HCT116 (cell line): Measurements from ENCODE around the gene SLC35E2B. TPM values are rescaled to one million over a fixed set of nuclear protein-coding genes. Genes with fewer than 3 reads are reported as not detected.
"Not testable (repeated sequence)": the region's sequence is repeated elsewhere in the genome, so short reads cannot be mapped to it uniquely, and the experiment has no call there.

Source experiments
- ATAC-seq: fragments of 200-7000 bp; cut with Tn5 transposase; 2 replicates; pipeline ENCODE4 v1.9.1; 2020; ENCODE audit warnings: mild to moderate bottlenecking, moderate library complexity
- BruUV-seq: library from RNA; stranded (reverse); fragments of 400-500 nt; replicated peaks from 2 replicates; lab custom pipeline; 2021; lab: Mats Ljungman, UMichigan
- CTCF ChIA-PET: fragments of 300-600 bp; sonication (Branson Sonifier 250); formaldehyde crosslinking; loops from one replicate; lab custom pipeline; 2021; ENCODE audit warnings: antibody characterized with exemption; lab: Charles Lee
- POLR2A ChIA-PET: fragments of 300-600, 350-600 bp; sonication (Branson Sonifier 250); formaldehyde crosslinking; loops from one replicate; lab custom pipeline; 2021; ENCODE audit warnings: antibody characterized with exemption; lab: Charles Lee
- RAD21 ChIA-PET, 2 experiments: fragments of 300-600 bp; sonication (Branson Sonifier 250); formaldehyde crosslinking; loops; one replicate each; lab custom pipeline; 2023; ENCODE audit warnings: low total read pairs in 2 of 2; ENCODE audit not compliant: uncharacterized antibody in 2 of 2, unreplicated experiment in 2 of 2, low non-redundant PET in 1 of 2; lab: Charles Lee
- DNase-seq: peaks from one replicate; pipeline ENCODE4 v3.0.0-alpha.2; 2010; ENCODE audit warnings: low read depth, low spot score
- H2AFZ ChIP-seq: fragments of 200-600 bp; shearing (Covaris generic), sonication (generic); 2 replicates; pipeline ENCODE4 v1.6.1; 2017; ENCODE audit warnings: low read depth, mixed run types, mixed read lengths, antibody characterized with exemption, low read length; ENCODE audit not compliant: poor library complexity, severe bottlenecking
- H3K27ac ChIP-seq: 2 replicates; pipeline ENCODE4 v1.5.1; 2012; ENCODE audit warnings: low read depth, low read length
- H3K27me3 ChIP-seq: fragments of 200-600 bp; sonication (generic); 2 replicates; pipeline ENCODE4 v1.6.1; 2016; ENCODE audit warnings: mixed run types, low read length, mixed read lengths; ENCODE audit not compliant: insufficient read depth
- H3K36me3 ChIP-seq, 2 experiments: fragments of 200-500 bp in 1 of 2; fragments of 200-600 bp in 1 of 2; sonication (Bioruptor generic) in 1 of 2; sonication (generic) in 1 of 2; 2 replicates each; pipeline versions ENCODE4 v1.5.1 to v1.6.1; 2014 to 2016; ENCODE audit warnings: low read length in 2 of 2, inconsistent platforms in 1 of 2, mixed read lengths in 1 of 2, mixed run types in 1 of 2; ENCODE audit not compliant: insufficient read depth in 2 of 2, control insufficient read depth in 1 of 2
- H3K4me1 ChIP-seq, 2 experiments: fragments of 200-600 bp in 1 of 2; sonication (generic) in 1 of 2; 2 replicates each; pipeline versions ENCODE4 v1.5.1 to v1.6.1; 2012 to 2017; ENCODE audit warnings: low read length in 2 of 2, inconsistent platforms in 1 of 2, mild to moderate bottlenecking in 1 of 2, mixed read lengths in 1 of 2, mixed run types in 1 of 2, moderate library complexity in 1 of 2; ENCODE audit not compliant: insufficient read depth in 2 of 2, control insufficient read depth in 1 of 2
- H3K4me2 ChIP-seq: fragments of 200-600 bp; sonication (generic); 2 replicates; pipeline ENCODE4 v1.6.1; 2017; ENCODE audit warnings: mixed run types, low read length, mixed read lengths
- H3K4me3 ChIP-seq, 2 experiments: fragments of 200-600 bp in 1 of 2; sonication (generic) in 1 of 2; replicated peaks in 1 of 2; 2 replicates each; pipeline ENCODE4 v1.5.1; 2011 to 2016; ENCODE audit warnings: low read length in 2 of 2, control low read depth in 1 of 2, low read depth in 1 of 2, mild to moderate bottlenecking in 1 of 2, mixed read lengths in 1 of 2, mixed run types in 1 of 2
- H3K79me2 ChIP-seq: fragments of 200-600 bp; sonication (generic); 2 replicates; pipeline ENCODE4 v1.6.1; 2017; ENCODE audit warnings: mild to moderate bottlenecking, mixed run types, low read length, moderate library complexity, mixed read lengths; ENCODE audit not compliant: insufficient read depth
- H3K9ac ChIP-seq: fragments of 200-600 bp; sonication (generic); 2 replicates; pipeline ENCODE4 v1.6.1; 2016; ENCODE audit warnings: low read length, mixed read lengths
- H3K9me2 ChIP-seq: fragments of 200-600 bp; sonication (generic), shearing (Covaris generic); 2 replicates; pipeline ENCODE4 v1.6.1; 2017; ENCODE audit warnings: mixed run types, mild to moderate bottlenecking, moderate library complexity; ENCODE audit not compliant: insufficient read depth
- H3K9me3 ChIP-seq, 2 experiments: fragments of 200-500 bp in 1 of 2; fragments of 200-600 bp in 1 of 2; sonication (Bioruptor generic) in 1 of 2; sonication (generic) in 1 of 2; 2 replicates each; pipeline ENCODE4 v1.6.1; 2014 to 2017; ENCODE audit warnings: low read length in 2 of 2, mixed read lengths in 2 of 2, inconsistent platforms in 1 of 2, low read depth in 1 of 2, mild to moderate bottlenecking in 1 of 2, mixed run types in 1 of 2, moderate library complexity in 1 of 2; ENCODE audit not compliant: control insufficient read depth in 1 of 2, insufficient read depth in 1 of 2
- H4K20me1 ChIP-seq: fragments of 200-600 bp; sonication (generic), shearing (Covaris generic); 2 replicates; pipeline ENCODE4 v1.6.1; 2017; ENCODE audit warnings: mixed run types, mild to moderate bottlenecking, moderate library complexity; ENCODE audit not compliant: insufficient read depth
- ATF3 ChIP-seq: IDR thresholded peaks from 2 replicates; pipeline ENCODE4 v1.6.1; 2012
- EGR1 ChIP-seq: IDR thresholded peaks from 2 replicates; pipeline ENCODE4 v1.6.1; 2012; ENCODE audit warnings: low read depth
- FOSL1 ChIP-seq: IDR thresholded peaks from 2 replicates; pipeline ENCODE4 v1.6.1; 2012; ENCODE audit warnings: low read depth
- POLR2A ChIP-seq: IDR thresholded peaks from 2 replicates; pipeline ENCODE4 v1.7.0; 2011; ENCODE audit warnings: borderline replicate concordance; ENCODE audit not compliant: insufficient read depth, insufficient read length; ENCODE audit errors: extremely low read depth
- POLR2AphosphoS5 ChIP-seq: IDR thresholded peaks from 2 replicates; pipeline ENCODE4 v1.6.1; 2011; ENCODE audit warnings: mild to moderate bottlenecking, low read depth, low read length, moderate library complexity
- SIN3A ChIP-seq: IDR thresholded peaks from 2 replicates; pipeline ENCODE4 v1.6.1; 2012; ENCODE audit warnings: low read depth
- YY1 ChIP-seq: IDR thresholded peaks from 2 replicates; pipeline ENCODE4 v1.6.1; 2011; ENCODE audit warnings: low read length, low read depth, moderate library complexity, mild to moderate bottlenecking; ENCODE audit not compliant: insufficient replicate concordance; ENCODE audit errors: extremely low read depth
- intact Hi-C: fragments of 100-400 bp; cut with micrococcal nuclease; formaldehyde crosslinking; loops from 2 replicates; pipeline ENCODE4 v1.10.0; 2022
- total RNA-seq: library from RNA; stranded (reverse); gene quantifications from one replicate; pipeline ENCODE4 v1.2.1, GENCODE V29; 2021; ENCODE audit not compliant: unreplicated experiment
- TF ChIP-seq, protein P1 (sequence below): IDR thresholded peaks from 2 replicates; pipeline ENCODE4 v1.6.1; 2012

Gene SLC35E2B
- total RNA-seq, 1 experiment from 2014 or later = 30.3 TPM

DNA sequence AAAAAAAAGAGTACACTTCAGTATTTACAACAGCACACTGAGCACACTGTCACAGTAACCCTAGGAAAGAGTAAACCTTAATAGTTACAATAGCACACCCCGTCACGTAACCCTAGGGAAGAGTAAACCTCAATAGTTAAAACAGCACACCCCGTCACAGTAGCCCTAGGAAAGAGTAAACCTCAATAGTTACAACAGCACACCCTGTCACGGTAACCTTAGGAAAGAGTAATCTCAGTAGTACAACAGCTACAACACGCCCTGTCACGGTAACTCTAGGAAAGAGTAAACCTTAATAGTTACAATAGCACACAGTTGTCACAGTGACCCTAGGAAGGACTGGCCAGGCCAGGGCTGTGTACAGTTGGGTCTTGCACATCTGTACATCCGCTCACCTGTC lies 28.6 kb upstream of the SLC35E2B start:
- H3K27ac ChIP-seq = no peak overlapping the region
- DNase-seq = no peak
- no peaks in the 10 kb centered on the region for H3K9me2 ChIP-seq
- no peak for TF ChIP-seq EGR1
- no peak for TF ChIP-seq POLR2AphosphoS5
- no peak for TF ChIP-seq SIN3A
- no peak for TF ChIP-seq ATF3
- no peak for TF ChIP-seq YY1
- TF ChIP-seq FOSL1 = no peak
- TF ChIP-seq, protein P1, sequence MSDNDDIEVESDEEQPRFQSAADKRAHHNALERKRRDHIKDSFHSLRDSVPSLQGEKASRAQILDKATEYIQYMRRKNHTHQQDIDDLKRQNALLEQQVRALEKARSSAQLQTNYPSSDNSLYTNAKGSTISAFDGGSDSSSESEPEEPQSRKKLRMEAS = no peak
- TF ChIP-seq POLR2A = no peak
- ChIA-PET CTCF (no interaction called here), POLR2A (no interaction called here), RAD21 (no interaction called here)
- intact Hi-C loops = loop anchor here (5.0 kb wide), 1 partner anchor 64 kb away; the partner anchor contains the start of gene CDK11B
- H4K20me1 ChIP-seq = no peaks in the 10 kb centered on the region
- ATAC-seq = no peak
- no peak overlapping the region for H3K4me2 ChIP-seq
- H3K79me2 ChIP-seq = peaks cover 10% of the 10 kb centered on the region
- H3K27me3 ChIP-seq = no peaks in the 10 kb centered on the region
- H3K36me3 ChIP-seq = peaks cover 10 to 17% of the 10 kb centered on the region in 2 experiments
- H2AFZ ChIP-seq = no peak overlapping the region
- no TSS peak for BruUV-seq
- no peaks in the 10 kb centered on the region for H3K4me1 ChIP-seq
- H3K9me3 ChIP-seq = no peaks in the 10 kb centered on the region
- H3K4me3 ChIP-seq = no peak overlapping the region
- no peak overlapping the region for H3K9ac ChIP-seq

- RAD21 ChIA-PET, BruUV-seq, CTCF ChIA-PET, H3K9me2 ChIP-seq, H3K9me3 ChIP-seq, intact Hi-C loops, H3K4me1 ChIP-seq, H3K4me2 ChIP-seq, ATAC-seq, H3K27me3 ChIP-seq, DNase-seq, H4K20me1 ChIP-seq, H3K9ac ChIP-seq, H3K27ac ChIP-seq, H3K79me2 ChIP-seq, POLR2A ChIA-PET, H2AFZ ChIP-seq, H3K4me3 ChIP-seq: not testable (repeated sequence)
- peaks cover 6 to 13% of the 10 kb centered on the region in 2 experiments for H3K36me3 ChIP-seq
Observed at GRCh38 chr1:1715109-1715883, 22.7 kb upstream of the SLC35E2B start.

DNA sequence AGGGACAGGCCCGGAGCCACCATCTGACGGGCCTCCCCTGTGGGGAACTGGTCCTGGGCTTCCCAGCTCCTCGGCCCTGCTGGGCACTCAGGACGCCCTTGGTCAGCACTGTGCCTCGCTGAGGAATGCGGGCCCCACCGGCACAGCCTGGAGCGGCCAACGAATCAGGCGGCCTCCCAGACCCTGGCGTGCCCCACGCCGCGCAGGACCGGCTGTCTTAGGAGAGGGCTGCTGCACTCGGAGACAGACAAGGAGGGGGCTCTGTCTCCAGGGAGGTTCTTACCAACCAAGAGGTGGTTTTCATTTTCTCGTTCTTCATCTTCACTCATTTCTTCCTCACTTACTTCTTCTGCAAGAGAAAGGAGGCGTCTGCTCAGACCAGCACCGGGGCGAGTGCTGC lies 15.3 kb upstream of the SLC35E2B start:
- BruUV-seq, POLR2A ChIA-PET, H3K36me3 ChIP-seq, H3K4me2 ChIP-seq, H3K27me3 ChIP-seq, intact Hi-C loops, H3K79me2 ChIP-seq, RAD21 ChIA-PET, H3K4me1 ChIP-seq, H2AFZ ChIP-seq, H4K20me1 ChIP-seq, ATAC-seq, H3K27ac ChIP-seq, H3K9me3 ChIP-seq, H3K4me3 ChIP-seq, H3K9me2 ChIP-seq, CTCF ChIA-PET, DNase-seq, H3K9ac ChIP-seq: not testable (repeated sequence)
